ENCODE measurements around the gene CAPSL. TPM values are rescaled to one million over a fixed set of nuclear protein-coding genes. Genes with fewer than 3 reads are reported as not detected.
"Not testable (repeated sequence)": the region's sequence is repeated elsewhere in the genome, so short reads cannot be mapped to it uniquely, and the experiment has no call there.

CAPSL gene
- total and polyA plus RNA-seq, 2 experiments from 2014 or later = 0.19 to 4.5 TPM

- H3K9ac ChIP-seq = peak within 1 kb of the TSS; percentile 39
- WGBS, 2 experiments (ENCODE audit: low coverage in 1 of 2, low lambda C conversion rate in 2 of 2, missing lambda C conversion rate in 2 of 2) = 0% methylated on average over 1 of the region's 1 CpG
- in situ Hi-C loops (cut with MboI) = no loop called here
Measured at GRCh38 chr5:35856765-35857351, 81.6 kb downstream of the CAPSL start, which contains the start of gene IL7R. IL7R (plus strand) TSS chr5:35856891; CDS start chr5:35856978, 87 bp downstream.

GRCh38 chr5:35856186-35856764 lies 82.1 kb downstream of the CAPSL start:
- DNase-seq = not testable (repeated sequence)
- H3K4me3 ChIP-seq = peak overlapping the region; percentile 55; the same call in 1 of the 2 replicates

More at GRCh38 chr5:35856765-35857351, 81.6 kb downstream of the CAPSL start, which contains the start of gene IL7R:
- no peaks in the 10 kb centered on the region for H3K36me3 ChIP-seq (ENCODE audit: low read depth)
- peak within 1 kb of the TSS; percentile 63 for H3K4me2 ChIP-seq (ENCODE audit: unreplicated experiment)
- H2AFZ ChIP-seq = peak within 1 kb of the TSS; percentile 49
- no peaks in the 10 kb centered on the region for H4K20me1 ChIP-seq (ENCODE audit: insufficient read depth)
- H3K4me3 ChIP-seq = peak within 1 kb of the TSS; percentile 55
- peaks cover 75% of the 10 kb centered on the region for H3K4me1 ChIP-seq (ENCODE audit: insufficient read depth)
- H3K9me3 ChIP-seq (ENCODE audit: low read depth) = no peaks in the 10 kb centered on the region
- peak within 1 kb of the TSS; percentile 54 for H3K27ac ChIP-seq
- H3K27me3 ChIP-seq (replicated peaks; ENCODE audit: insufficient read depth) = no peaks in the 10 kb centered on the region
- DNase-seq = peak; percentile 46
- H3K79me2 ChIP-seq (ENCODE audit: insufficient read depth) = no peaks in the 10 kb centered on the region
- TF ChIP-seq EZH2 (IDR thresholded peaks at IDR 0.05; ENCODE audit: insufficient read depth, poor library complexity, severe bottlenecking) (no peak), EZH2phosphoT487 (IDR thresholded peaks at IDR 0.05; ENCODE audit: insufficient read depth, low read depth) (no peak)
- H3K9me2 ChIP-seq (ENCODE audit: insufficient read depth) = no peaks in the 10 kb centered on the region
- H3F3A ChIP-seq (ENCODE audit: insufficient read depth) = peaks cover 58% of the 10 kb centered on the region

GRCh38 chr5:35855187-35855586 lies 83.2 kb downstream of the CAPSL start:
- Histone ChIP-seq H3K36me3 (ENCODE audit: low read depth) (no peaks in the 10 kb centered on the region), H3K9ac (no peak overlapping the region), H3K27ac (no peak overlapping the region), H3K9me3 (ENCODE audit: low read depth) (no peaks in the 10 kb centered on the region), H3K9me2 (ENCODE audit: insufficient read depth) (no peaks in the 10 kb centered on the region), H3F3A (ENCODE audit: insufficient read depth) (peaks cover 52% of the 10 kb centered on the region), H4K20me1 (ENCODE audit: insufficient read depth) (no peaks in the 10 kb centered on the region), H2AFZ (no peak overlapping the region), H3K79me2 (ENCODE audit: insufficient read depth) (no peaks in the 10 kb centered on the region), H3K4me2 (ENCODE audit: unreplicated experiment) (no peak overlapping the region), H3K27me3 (replicated peaks; ENCODE audit: insufficient read depth) (no peaks in the 10 kb centered on the region), H3K4me1 (ENCODE audit: insufficient read depth) (peaks cover 62% of the 10 kb centered on the region), H3K4me3 (no peak overlapping the region)
- TF ChIP-seq EZH2 (IDR thresholded peaks at IDR 0.05; ENCODE audit: insufficient read depth, poor library complexity, severe bottlenecking) (no peak), EZH2phosphoT487 (IDR thresholded peaks at IDR 0.05; ENCODE audit: insufficient read depth, low read depth) (no peak)
- WGBS, 2 experiments (ENCODE audit: low coverage in 1 of 2, low lambda C conversion rate in 2 of 2, missing lambda C conversion rate in 2 of 2) = 100% methylated on average over 1 of the region's 1 CpG
- in situ Hi-C loops (cut with MboI) = no loop called here
- DNase-seq = no peak

More at GRCh38 chr5:35856186-35856764, 82.1 kb downstream of the CAPSL start:
- H3K27me3 ChIP-seq (replicated peaks; ENCODE audit: insufficient read depth); H3K9me2 ChIP-seq (ENCODE audit: insufficient read depth); H3K9ac ChIP-seq; H4K20me1 ChIP-seq (ENCODE audit: insufficient read depth); H3K36me3 ChIP-seq (ENCODE audit: low read depth); H3K9me3 ChIP-seq (ENCODE audit: low read depth); H3K79me2 ChIP-seq (ENCODE audit: insufficient read depth); in situ Hi-C loops (cut with MboI): not testable (repeated sequence)
- peak overlapping the region; percentile 54 for H3K27ac ChIP-seq
- H3K4me1 ChIP-seq (ENCODE audit: insufficient read depth) = peaks cover 73% of the 10 kb centered on the region
- 98 to 100% methylated on average over 5 of the region's 5 CpGs for WGBS, 2 experiments (ENCODE audit: low coverage in 1 of 2, low lambda C conversion rate in 2 of 2, missing lambda C conversion rate in 2 of 2)
- H2AFZ ChIP-seq = peak overlapping the region; percentile 49; the same call in 1 of the 2 replicates
- peak overlapping the region; percentile 63 for H3K4me2 ChIP-seq (ENCODE audit: unreplicated experiment)
- H3F3A ChIP-seq (ENCODE audit: insufficient read depth) = peaks cover 52% of the 10 kb centered on the region

Small RNA genes within 50 kb of the gene (small RNA-seq; reads per million reads assigned to genes)
- not detected for gene AC112204.1 (ENCODE audit: low read depth, low replicate concordance)

Other genes starting within 250 kb of the CAPSL start
- gene IL7R, start 81.7 kb downstream of the CAPSL start, total RNA-seq (2014; rRNA removed; shearing (Covaris generic)) = 12.6 and 16.9 TPM in 2 replicates
- gene IL7R, start 81.7 kb downstream of the CAPSL start, polyA plus RNA-seq (2016; fragmentation: Nextera tagmentation; extraction: Ambion mirVana) = 10.9 and 13.9 TPM in 2 replicates
- not detected in 2 replicates for gene UGT3A1, start 52.8 kb upstream of the CAPSL start, total RNA-seq (2014; rRNA removed; shearing (Covaris generic))
- gene UGT3A1, start 52.8 kb upstream of the CAPSL start, polyA plus RNA-seq (2016; fragmentation: Nextera tagmentation; extraction: Ambion mirVana) = not detected in 2 replicates
- not detected in 2 replicates for gene UGT3A2, start 128.3 kb upstream of the CAPSL start, total RNA-seq (2014; rRNA removed; shearing (Covaris generic))
- gene UGT3A2, start 128.3 kb upstream of the CAPSL start, polyA plus RNA-seq (2016; fragmentation: Nextera tagmentation; extraction: Ambion mirVana) = not detected in 2 replicates
- 14.5 and 28.2 TPM in 2 replicates for gene LMBRD2, start 213.3 kb upstream of the CAPSL start, total RNA-seq (2014; rRNA removed; shearing (Covaris generic))
- gene LMBRD2, start 213.3 kb upstream of the CAPSL start, polyA plus RNA-seq (2016; fragmentation: Nextera tagmentation; extraction: Ambion mirVana) = 6.9 and 7.0 TPM in 2 replicates
- gene SKP2, start 213.5 kb upstream of the CAPSL start, total RNA-seq (2014; rRNA removed; shearing (Covaris generic)) = 38.8 and 41.6 TPM in 2 replicates
- gene SKP2, start 213.5 kb upstream of the CAPSL start, polyA plus RNA-seq (2016; fragmentation: Nextera tagmentation; extraction: Ambion mirVana) = 31.1 and 31.5 TPM in 2 replicates